Psoas muscle (tissue), 8 donors: ENCODE data around the gene ELP2. TPM values are rescaled to one million over a fixed set of nuclear protein-coding genes. Genes with fewer than 3 reads are reported as not detected.

Source experiments
- ATAC-seq, 4 donors: fragments of 200-7000 bp; cut with Tn5 transposase; one replicate each; pipeline ENCODE4 v1.9.1; 2020; ENCODE audit warnings: moderate library complexity in 3 of 4, mild to moderate bottlenecking in 2 of 4
- DNase-seq, 2 donors: peaks; one replicate each; pipeline ENCODE4 v3.0.0-alpha.2; 2020
- H3K27ac ChIP-seq: fragments of 200-600 bp; one replicate; pipeline ENCODE4 v1.8.0; 2022
- H3K27me3 ChIP-seq, 3 donors: fragments of 200-600 bp in 1 of 3; one replicate each; pipeline versions ENCODE4 v1.6.1 to v1.8.0; 2013 to 2022; ENCODE audit warnings: low read length in 2 of 3, mild to moderate bottlenecking in 2 of 3, moderate library complexity in 1 of 3; ENCODE audit not compliant: insufficient read depth in 3 of 3
- H3K36me3 ChIP-seq, 2 donors: fragments of 200-600 bp in 1 of 2; one replicate each; pipeline versions ENCODE4 v1.6.1 to v1.8.0; 2013 to 2022; ENCODE audit warnings: low read depth in 1 of 2, mild to moderate bottlenecking in 1 of 2, moderate library complexity in 1 of 2; ENCODE audit not compliant: insufficient read depth in 1 of 2
- H3K4me1 ChIP-seq: fragments of 200-600 bp; one replicate; pipeline ENCODE4 v1.8.0; 2022
- H3K4me3 ChIP-seq: fragments of 200-600 bp; one replicate; pipeline ENCODE4 v1.8.0; 2022; ENCODE audit warnings: mild to moderate bottlenecking
- H3K9me3 ChIP-seq: fragments of 200-600 bp; one replicate; pipeline ENCODE4 v1.8.0; 2022
- WGBS, 3 donors: extraction: QIAGEN DNeasy Blood & Tissue Kit; methylation state at CpG; one replicate each; pipeline versions ENCODE4 v1.1.6 to v1.1.7; 2013; 5-methylcytosine and 5-hydroxymethylcytosine counted together
- intact Hi-C, 2 donors: fragments of 100-400 bp; cut with DNase I; formaldehyde crosslinking; loops; one replicate each; pipeline versions ENCODE4 v1.11.0 to v1.14.2; 2022
- polyA plus RNA-seq, 3 donors: library from polyadenylated mRNA; stranded (reverse); fragments of 200-250 nt; gene quantifications; one replicate each; pipeline ENCODE4 v1.2.3, GENCODE V29; 2013
- total RNA-seq, 4 donors: library from RNA; stranded (reverse); fragmentation: NEBNext Ultra II Directional in 2 of 4; extraction: Animal tissue kit (Norgen Biotek cat#: 25700) in 2 of 4; gene quantifications; one replicate each; pipeline versions ENCODE4 v1.2.1 to v1.2.4, GENCODE V29; 2021 to 2023
- TF ChIP-seq, protein P1 (sequence below): fragments of 200-600 bp; IDR thresholded peaks from one replicate; pipeline ENCODE4 v1.8.0; 2022; ENCODE audit warnings: antibody characterized with exemption
- donor health status: healthy with polysubstance abuse.
- donor health status: DM: no; HTN: no; CAD: no; lungs with moderate emphysema.
- donor health status: Bipolar disorder and iron deficiency.
- donor health status: healthy.
- donor health status: DM: yes; HTN: yes; CAD: no.
- donor health status: DM: no; HTN: no; CAD: no.
- donor health status: DM: no; HTN: no; CAD: no.
- donor health status: DM: yes; HTN: yes; CAD: no.

ELP2 gene
- total and polyA plus RNA-seq, 7 donors = 25.0 to 65.5 (median 54.7) TPM

DNA sequence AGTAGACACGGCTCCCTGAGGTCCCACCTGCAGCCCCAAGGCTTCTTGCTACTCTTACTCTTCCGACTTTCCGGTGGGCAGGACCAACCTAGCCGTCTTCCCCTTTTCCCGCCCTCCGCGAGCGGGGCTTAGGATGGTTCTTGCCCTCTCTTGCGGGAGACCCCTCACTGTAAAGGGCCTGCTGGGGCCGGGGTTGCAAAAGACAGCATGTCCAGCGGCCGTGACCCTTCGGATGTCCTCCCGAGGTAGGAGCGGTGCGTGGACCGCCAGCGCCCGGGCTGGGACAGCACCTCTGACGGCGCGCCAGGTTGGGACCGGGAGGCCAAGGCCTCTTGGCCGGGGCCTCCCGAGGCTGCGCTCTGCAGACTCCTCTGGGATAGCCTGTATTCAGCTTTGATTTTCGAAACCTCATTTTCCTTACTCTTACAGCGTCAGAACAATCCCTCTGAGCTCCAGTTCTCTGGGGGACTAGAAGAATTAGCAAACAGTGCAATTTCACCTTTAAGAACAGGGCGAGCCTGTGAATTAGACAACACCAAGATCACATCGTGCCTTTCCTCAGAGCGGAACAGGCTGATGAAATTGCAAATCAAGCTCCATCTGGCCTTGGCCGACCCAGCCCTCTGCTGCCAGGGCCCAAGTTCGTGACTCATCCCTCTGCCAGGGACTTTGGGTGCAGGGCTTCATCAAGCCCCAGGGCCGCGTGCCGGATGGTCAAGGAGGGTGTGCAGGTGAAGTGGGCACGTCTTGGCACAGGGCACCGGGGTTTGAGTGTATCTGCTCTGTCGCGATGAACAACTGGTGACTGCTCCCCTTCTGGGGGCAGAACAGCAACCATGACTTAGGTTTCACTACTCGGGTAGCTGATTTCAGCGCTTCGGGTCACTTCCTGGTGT lies 58.4 kb downstream of the ELP2 start:
- Histone ChIP-seq H3K27ac (peak overlapping the region; percentile 36), H3K4me3 (peak overlapping the region; percentile 92), H3K27me3 (peaks cover 0 to 9% (median 0%) of the 10 kb centered on the region in 3 donors), H3K9me3 (no peaks in the 10 kb centered on the region), H3K36me3 (no peaks in the 10 kb centered on the region), H3K4me1 (peaks cover 3% of the 10 kb centered on the region)
- intact Hi-C loops = loop anchor here in 1 of 2 donors (10.0 kb wide), 2 partner anchors 173 to 387 kb away; no protein-coding TSS in a partner anchor
- WGBS, 3 donors = 12 to 19% (median 16%) methylated on average over 41 to 43 of the region's 43 CpGs
- peak; percentile 61 to 94 (median 88) for ATAC-seq
- peak; percentile 58 to 90 for DNase-seq
- TF ChIP-seq, protein P1, sequence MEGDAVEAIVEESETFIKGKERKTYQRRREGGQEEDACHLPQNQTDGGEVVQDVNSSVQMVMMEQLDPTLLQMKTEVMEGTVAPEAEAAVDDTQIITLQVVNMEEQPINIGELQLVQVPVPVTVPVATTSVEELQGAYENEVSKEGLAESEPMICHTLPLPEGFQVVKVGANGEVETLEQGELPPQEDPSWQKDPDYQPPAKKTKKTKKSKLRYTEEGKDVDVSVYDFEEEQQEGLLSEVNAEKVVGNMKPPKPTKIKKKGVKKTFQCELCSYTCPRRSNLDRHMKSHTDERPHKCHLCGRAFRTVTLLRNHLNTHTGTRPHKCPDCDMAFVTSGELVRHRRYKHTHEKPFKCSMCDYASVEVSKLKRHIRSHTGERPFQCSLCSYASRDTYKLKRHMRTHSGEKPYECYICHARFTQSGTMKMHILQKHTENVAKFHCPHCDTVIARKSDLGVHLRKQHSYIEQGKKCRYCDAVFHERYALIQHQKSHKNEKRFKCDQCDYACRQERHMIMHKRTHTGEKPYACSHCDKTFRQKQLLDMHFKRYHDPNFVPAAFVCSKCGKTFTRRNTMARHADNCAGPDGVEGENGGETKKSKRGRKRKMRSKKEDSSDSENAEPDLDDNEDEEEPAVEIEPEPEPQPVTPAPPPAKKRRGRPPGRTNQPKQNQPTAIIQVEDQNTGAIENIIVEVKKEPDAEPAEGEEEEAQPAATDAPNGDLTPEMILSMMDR = no peak

GRCh38 chr18:36188916-36189315 lies 59.2 kb downstream of the ELP2 start:
- Histone ChIP-seq H3K9me3 (no peaks in the 10 kb centered on the region), H3K4me3 (no peak overlapping the region), H3K36me3 (no peaks in the 10 kb centered on the region), H3K27ac (no peak overlapping the region), H3K27me3 (peaks cover 0 to 9% (median 0%) of the 10 kb centered on the region in 3 donors), H3K4me1 (peaks cover 3% of the 10 kb centered on the region)
- ATAC-seq (no peak), DNase-seq (no peak)
- TF ChIP-seq, protein P1 = no peak
- intact Hi-C loops = loop anchor here in 1 of 2 donors (10.0 kb wide), 2 partner anchors 174 to 386 kb away; no protein-coding TSS in a partner anchor
- 53 to 72% (median 70%) methylated on average over 3 of the region's 3 CpGs for WGBS, 3 donors

DNA sequence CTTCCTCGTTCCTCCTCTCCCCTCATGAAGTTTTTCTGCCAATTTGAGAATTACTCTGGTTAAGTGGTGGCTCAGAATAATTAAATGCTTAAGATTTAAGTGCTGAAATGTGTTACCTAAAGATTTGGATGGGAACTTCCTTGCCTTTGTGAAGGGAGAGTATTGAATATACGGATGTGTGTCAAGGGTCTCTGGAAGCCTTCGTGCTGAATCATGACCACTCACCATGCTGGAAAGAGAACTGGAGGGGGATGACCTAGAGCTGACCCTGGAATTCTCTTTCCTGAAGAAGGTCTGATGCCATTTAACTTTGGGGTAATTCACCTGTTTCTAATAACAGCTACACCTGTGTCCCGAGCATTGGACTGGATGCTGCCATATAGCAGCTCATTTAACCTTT lies 59.8 kb downstream of the ELP2 start:
- intact Hi-C loops = loop anchor here in 1 of 2 donors (10.0 kb wide), 2 partner anchors 175 to 385 kb away; no protein-coding TSS in a partner anchor
- no peaks in the 10 kb centered on the region for H3K36me3 ChIP-seq
- TF ChIP-seq, protein P1 = no peak
- DNase-seq = no peak
- WGBS, 3 donors = 72 to 78% (median 76%) methylated on average over 4 of the region's 4 CpGs
- H3K9me3 ChIP-seq = no peaks in the 10 kb centered on the region
- H3K27ac ChIP-seq = no peak overlapping the region
- ATAC-seq = no peak
- H3K4me3 ChIP-seq = no peak overlapping the region
- peaks cover 3% of the 10 kb centered on the region for H3K4me1 ChIP-seq
- H3K27me3 ChIP-seq = peaks cover 0 to 9% (median 0%) of the 10 kb centered on the region in 3 donors

GRCh38 chr18:36191286-36191685 lies 61.6 kb downstream of the ELP2 start:
- no peaks in the 10 kb centered on the region for H3K9me3 ChIP-seq
- peaks cover 3% of the 10 kb centered on the region for H3K4me1 ChIP-seq
- H3K36me3 ChIP-seq = no peaks in the 10 kb centered on the region
- H3K27ac ChIP-seq = no peak overlapping the region
- ATAC-seq = no peak
- DNase-seq = no peak
- intact Hi-C loops = no loop called here
- 95 to 100% (median 99%) methylated on average over 3 of the region's 3 CpGs for WGBS, 3 donors
- no peak overlapping the region for H3K4me3 ChIP-seq
- TF ChIP-seq, protein P1 = no peak
- peaks cover 0 to under 1% (median 0%) of the 10 kb centered on the region in 3 donors for H3K27me3 ChIP-seq
